HG02884 (cell line): ENCODE data around the gene ITPR1.
A peak's percentile ranks its signal among the peaks of the same experiment; 100 is the strongest.

Experiments
- ATAC-seq: cut with Tn5 transposase; IDR thresholded peaks from one replicate; pipeline ENCODE4 v1.9.1; 2021; ENCODE audit warnings: mild to moderate bottlenecking, moderate library complexity; ENCODE audit not compliant: unreplicated experiment

The ITPR1 gene

GRCh38 chr3:4629095-4630007 lies 136.2 kb downstream of the ITPR1 start:
- no peak for ATAC-seq

DNA sequence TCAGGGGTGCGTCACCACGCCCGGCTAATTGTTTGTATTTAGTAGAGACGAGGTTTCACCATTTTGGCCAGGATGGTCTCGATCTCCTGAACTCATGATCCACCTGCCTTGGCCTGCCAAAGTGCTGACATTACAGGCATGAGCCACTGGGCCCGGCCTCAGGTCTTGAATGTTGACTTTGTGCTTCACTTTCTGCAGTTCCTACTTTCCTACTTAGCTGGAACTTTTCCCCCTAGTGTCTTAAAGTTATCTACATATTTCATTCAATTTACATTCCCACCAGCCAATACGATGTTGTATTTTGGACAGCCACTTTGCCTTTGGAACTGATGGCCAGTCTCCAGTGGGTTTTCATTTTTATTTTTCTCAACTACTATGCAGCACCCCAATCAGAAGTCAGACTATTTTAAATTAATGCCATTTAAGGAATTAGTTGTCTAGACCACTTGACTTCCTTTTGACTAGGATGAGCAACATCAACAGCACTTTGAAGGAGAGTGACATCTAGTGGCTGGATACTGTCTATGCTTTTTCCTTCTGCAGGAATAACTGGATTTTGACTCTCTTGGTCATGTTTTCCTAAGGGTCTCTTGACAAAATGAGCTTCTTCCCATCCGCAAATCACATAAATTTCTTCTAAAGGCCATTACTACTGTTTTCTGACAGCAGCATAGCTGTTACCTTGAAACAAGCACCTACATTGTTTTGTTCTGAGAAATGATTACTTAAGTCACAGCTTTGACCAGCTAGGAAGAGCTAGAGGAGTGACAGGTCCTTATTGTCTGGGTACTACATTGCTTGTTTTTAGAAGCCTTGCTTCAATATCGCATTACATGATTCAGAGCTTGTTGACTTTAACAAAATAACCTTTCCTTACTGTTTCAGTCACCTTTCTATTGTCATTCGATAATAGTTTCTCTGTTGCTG lies 140.2 kb downstream of the ITPR1 start:
- ATAC-seq, result peak; percentile 81

DNA sequence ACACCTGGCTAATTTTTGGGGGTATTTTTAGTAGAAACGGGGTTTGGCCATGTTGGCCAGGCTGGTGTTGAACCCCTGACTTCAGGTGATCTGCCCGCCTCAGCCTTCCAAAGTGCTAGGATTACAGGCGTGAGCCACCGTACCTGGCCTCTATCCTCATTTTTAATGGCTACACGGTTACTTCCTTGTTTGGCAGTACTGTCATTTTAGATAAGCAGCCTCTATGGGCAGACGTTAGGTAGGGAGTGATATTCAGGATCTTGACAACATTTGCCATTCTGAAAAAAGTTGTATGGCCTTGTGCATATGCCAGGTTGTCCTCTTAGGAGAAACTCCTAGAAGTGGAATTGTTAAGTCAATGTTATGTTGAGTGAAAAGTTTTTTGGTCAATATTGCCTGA lies 141.7 kb downstream of the ITPR1 start:
- no peak for ATAC-seq

DNA sequence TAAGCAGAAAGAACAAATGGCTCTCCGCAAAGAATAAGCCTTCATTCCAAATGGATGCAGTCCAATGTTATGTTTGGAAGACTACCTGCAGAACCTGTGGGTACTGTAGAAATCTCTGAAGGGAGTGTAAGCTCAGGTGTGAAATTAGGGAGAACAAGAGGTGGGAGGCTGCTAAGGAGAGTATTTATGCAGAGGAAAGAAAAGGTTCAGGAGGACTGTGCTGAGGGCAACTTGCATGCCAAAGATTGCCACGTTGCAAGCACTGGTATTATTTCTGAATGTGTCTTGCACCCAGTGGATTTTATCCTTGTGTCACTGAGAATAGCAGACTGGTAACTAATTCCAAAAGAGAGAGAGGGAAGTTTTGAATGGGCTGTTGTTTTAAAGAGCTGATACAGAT lies 144.1 kb downstream of the ITPR1 start:
- ATAC-seq, result no peak

GRCh38 chr3:4641863-4642563 lies 148.9 kb downstream of the ITPR1 start:
- no peak for ATAC-seq

GRCh38 chr3:4642611-4643010 lies 149.5 kb downstream of the ITPR1 start:
- no peak for ATAC-seq

DNA sequence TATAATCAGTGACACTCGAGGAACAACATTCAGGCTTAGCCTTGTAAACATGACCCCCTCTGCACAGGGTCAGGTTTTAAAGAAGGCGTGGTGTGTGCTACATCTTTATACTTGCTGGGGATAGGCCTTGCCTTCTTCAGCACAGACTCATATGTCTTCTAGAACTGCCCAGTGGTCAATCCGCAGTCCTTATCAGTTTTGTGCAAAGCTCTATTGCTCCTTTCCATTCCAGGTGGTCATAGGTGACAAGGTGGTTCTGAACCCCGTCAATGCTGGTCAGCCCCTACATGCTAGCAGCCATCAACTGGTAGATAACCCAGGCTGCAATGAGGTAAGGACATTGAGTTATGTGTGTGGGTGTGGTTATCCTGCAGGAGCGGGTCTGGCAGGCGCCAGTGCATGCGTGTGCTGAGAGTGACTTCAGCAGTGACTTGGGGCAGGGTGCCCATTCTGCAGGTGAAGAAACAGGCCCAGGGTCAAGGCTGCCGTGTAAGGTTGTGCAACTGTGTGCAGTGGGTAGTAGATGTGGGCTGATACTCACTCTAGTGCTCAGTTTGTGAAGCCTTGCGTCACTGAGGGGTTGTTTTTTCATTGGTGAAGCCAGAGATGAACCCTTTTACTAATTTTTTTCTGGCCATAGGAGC lies 150.9 kb downstream of the ITPR1 start:
- ATAC-seq, result no peak

DNA sequence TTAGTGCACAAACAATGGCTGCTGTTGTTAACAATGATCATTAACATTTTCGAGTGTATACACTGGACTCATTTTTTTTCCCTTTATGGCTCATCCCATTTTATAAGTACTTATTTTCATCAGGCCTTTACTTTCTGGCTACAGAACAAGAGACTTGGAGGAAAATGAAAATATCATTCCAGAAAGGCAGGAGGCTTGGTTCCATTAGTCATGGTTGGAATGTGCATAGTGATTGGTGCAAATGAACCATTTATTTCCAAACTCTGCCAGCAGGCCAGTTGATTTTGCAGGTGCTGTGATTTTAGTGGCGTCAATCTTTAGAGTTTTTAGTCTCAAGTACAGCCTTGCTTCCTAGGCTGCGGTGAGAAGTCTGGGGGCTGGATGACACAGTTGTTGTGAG lies 151.8 kb downstream of the ITPR1 start:
- ATAC-seq, result no peak

DNA sequence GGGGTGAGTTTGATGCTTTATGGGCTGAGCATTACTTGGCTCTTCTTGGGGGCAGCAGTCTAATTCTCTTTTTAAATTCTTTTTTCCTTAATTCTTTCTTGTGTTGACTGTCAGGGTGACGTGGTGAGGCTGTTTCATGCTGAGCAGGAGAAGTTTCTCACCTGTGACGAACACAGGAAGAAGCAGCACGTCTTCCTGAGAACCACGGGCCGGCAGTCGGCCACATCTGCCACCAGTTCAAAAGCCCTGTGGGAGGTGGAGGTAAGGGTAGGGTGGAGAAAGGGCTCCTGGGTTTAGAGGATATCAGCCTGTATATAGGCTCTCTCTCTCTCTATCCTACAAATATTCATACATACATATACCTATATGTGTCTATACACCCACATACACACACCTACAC lies 152.3 kb downstream of the ITPR1 start:
- ATAC-seq, result no peak

- no peak for ATAC-seq
These were observed 154.3 kb downstream of the ITPR1 start for GRCh38 chr3:4647411-4647810.

DNA sequence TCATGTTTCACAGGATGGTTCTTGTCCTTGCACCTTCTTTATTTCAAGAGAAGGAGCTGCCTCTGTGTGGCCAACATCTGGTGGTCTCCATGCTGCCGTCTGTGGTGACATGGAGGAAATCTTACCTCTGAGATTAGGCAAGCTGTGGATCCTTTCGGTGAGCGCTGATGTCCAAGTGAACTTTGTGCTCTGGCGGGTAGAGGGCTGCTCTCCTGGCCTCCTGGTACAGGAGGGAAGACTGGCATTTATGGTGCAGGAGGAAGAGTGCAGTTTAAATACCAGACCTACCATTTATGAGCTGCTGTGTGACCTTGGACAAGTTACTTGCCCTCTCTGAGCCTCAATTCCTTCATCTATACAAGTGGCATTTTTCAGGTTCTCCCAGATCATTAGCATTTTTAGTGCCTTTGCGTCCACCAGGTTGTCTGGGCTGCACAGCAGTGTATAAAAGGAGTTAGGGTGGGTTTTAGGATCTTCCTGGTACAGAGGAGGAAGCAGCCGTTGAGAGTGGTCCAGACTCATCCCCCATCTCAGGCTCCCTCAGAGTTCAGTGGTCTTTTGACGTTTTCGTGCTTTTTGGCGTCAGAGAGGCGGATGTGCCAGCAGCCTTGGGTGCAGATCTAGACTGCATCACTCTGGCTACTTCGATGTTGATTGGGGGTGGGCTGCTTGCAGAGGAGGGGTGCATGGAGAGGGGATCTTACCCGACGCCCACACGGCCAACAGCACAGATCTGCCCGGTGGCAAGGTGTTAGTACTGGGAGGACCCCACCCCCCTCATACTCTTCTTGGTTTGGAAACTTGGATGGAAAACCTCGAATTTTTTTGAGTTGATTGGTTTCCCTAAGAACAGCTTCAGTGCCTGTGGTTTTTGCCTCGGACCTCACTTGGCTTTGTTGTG lies 162.2 kb downstream of the ITPR1 start:
- ATAC-seq, result no peak

GRCh38 chr3:4656059-4656458 lies 162.9 kb downstream of the ITPR1 start:
- ATAC-seq, result no peak

- no peak for ATAC-seq
These were observed 163.6 kb downstream of the ITPR1 start for GRCh38 chr3:4656626-4657328.

DNA sequence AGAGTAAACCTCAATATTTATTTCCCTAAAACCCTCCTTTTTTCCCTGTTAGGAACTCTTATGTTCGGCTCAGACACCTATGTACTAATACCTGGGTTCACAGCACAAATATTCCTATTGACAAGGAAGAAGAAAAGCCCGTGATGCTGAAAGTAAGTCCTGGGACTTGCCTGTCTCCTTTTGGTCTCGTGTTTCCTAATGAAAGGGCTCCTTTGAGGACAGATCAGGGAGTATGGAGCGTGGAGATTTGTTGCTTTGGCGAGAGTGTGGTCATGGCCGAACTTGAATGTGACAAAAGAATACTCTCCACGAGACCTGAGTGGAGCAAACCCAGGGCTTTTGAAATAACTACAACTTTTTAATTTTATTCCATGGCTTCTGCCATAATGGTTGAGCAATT lies 167.8 kb downstream of the ITPR1 start:
- no peak for ATAC-seq

- ATAC-seq, result no peak
These were observed 171.3 kb downstream of the ITPR1 start for GRCh38 chr3:4664412-4664811.

- no peak for ATAC-seq
These were observed 172.0 kb downstream of the ITPR1 start for GRCh38 chr3:4665197-4665596.

DNA sequence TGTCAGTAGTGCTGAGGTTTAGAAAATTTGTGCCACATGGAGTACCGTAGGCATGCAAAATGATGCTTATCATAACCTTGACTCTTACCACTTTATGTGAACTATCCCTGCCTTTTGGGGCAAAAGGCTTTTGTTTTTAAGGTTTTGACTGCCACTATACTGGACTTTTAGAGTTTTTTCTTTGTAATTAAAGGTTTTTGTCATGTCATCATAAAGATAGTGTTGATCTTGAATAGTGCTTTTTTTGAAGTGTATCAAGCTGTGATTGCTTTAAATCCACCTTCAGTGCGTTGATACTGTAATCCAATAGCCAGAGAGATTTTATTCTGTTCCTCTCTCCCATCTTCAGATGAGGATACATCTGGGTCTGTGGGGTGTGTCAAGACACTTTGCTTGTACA lies 172.9 kb downstream of the ITPR1 start:
- ATAC-seq, result no peak

DNA sequence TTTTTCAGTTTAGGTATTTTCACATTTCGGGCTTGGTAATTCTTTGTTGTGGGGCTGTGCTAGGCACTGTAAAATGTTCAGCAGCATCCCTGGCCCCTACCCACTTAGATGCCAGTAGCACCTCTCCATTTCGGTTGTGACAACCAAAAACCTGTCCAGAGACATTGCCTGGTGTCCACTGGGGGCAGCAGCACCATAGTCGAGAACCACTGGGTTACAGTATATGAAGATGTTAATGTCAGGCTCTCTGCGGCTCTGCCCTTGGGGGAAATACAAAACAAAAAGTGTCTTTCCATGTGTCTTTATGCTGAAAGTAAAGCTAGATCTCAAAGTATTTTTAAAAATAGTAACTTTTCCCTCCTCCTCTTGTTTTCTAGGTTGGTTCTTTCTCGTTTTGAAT lies 177.2 kb downstream of the ITPR1 start:
- ATAC-seq, result no peak

DNA sequence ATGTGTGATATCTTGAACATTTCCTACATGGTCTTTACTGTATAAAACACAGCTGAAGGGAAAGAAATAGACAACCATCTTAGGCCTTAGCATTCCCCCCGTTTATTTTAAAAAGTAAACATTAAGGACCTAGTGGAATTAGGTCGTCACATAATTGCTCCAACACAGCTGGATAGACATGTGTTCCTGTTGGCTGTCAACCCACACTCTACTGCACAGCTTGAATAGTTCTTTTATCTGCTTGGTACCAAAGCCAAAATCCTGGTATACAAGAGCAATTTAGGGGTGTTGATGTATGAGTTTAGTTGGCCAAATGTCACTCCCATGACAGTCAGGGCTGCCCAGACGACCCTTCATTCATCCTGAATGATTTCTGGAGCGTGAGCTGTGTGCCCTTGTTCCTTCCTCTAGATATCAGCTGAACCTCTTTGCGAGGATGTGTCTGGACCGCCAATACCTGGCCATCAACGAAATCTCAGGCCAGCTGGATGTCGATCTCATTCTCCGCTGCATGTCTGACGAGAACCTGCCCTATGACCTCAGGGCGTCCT lies 179.7 kb downstream of the ITPR1 start:
- no peak for ATAC-seq
